CD14-positive monocyte (primary cell): ENCODE results near the gene MARK4. TPM values are rescaled to one million over a fixed set of nuclear protein-coding genes. Genes with fewer than 3 reads are reported as not detected.

Source experiments
- DNase-seq, 3 donors: peaks; one replicate each; pipeline ENCODE4 v3.0.0-alpha.2; 2011 to 2022
- H2AFZ ChIP-seq: 2 replicates; pipeline ENCODE4 v1.6.0; 2012; ENCODE audit warnings: mild to moderate bottlenecking, low read depth, low read length, inconsistent platforms; ENCODE audit not compliant: insufficient read depth, poor library complexity, severe bottlenecking
- H3K27ac ChIP-seq, 2 donors: 1 replicate in 1 of 2; 2 replicates in 1 of 2; pipeline ENCODE4 v1.5.1; 2012 to 2013; ENCODE audit warnings: low read length in 2 of 2, control low read depth in 1 of 2, inconsistent platforms in 1 of 2, low read depth in 1 of 2, mild to moderate bottlenecking in 1 of 2
- H3K27me3 ChIP-seq, 2 donors: one replicate each; pipeline versions ENCODE4 v1.6.0 to v1.6.1; 2011 to 2013; ENCODE audit warnings: low read length in 2 of 2; ENCODE audit not compliant: control insufficient read depth in 2 of 2, insufficient read depth in 2 of 2
- H3K36me3 ChIP-seq, 2 donors: replicated peaks in 1 of 2; 1 replicate in 1 of 2; 2 replicates in 1 of 2; pipeline versions ENCODE4 v1.5.1 to v1.6.1; 2012 to 2013; ENCODE audit warnings: low read length in 2 of 2, control low read depth in 1 of 2, inconsistent platforms in 1 of 2, mild to moderate bottlenecking in 1 of 2; ENCODE audit not compliant: insufficient read depth in 2 of 2, control insufficient read depth in 1 of 2
- H3K4me1 ChIP-seq, 2 donors: 1 replicate in 1 of 2; 2 replicates in 1 of 2; pipeline versions ENCODE4 v1.5.1 to v1.6.1; 2012 to 2013; ENCODE audit warnings: low read length in 2 of 2, control low read depth in 1 of 2, inconsistent platforms in 1 of 2, mild to moderate bottlenecking in 1 of 2, moderate library complexity in 1 of 2; ENCODE audit not compliant: insufficient read depth in 2 of 2, control insufficient read depth in 1 of 2
- H3K4me2 ChIP-seq: replicated peaks from 2 replicates; pipeline ENCODE3; 2012; ENCODE audit warnings: low read length, moderate library complexity, mild to moderate bottlenecking; ENCODE audit not compliant: poor library complexity, severe bottlenecking; ENCODE audit errors: extremely low read depth
- H3K4me3 ChIP-seq, 3 experiments: fragments of 200-600 bp in 1 of 3; sonication (generic) in 1 of 3; replicated peaks in 1 of 3; 1 replicate in 2 of 3; 2 replicates in 1 of 3; pipeline ENCODE4 v1.5.1; 2011 to 2013; ENCODE audit warnings: low read length in 3 of 3, mild to moderate bottlenecking in 3 of 3, control low read depth in 2 of 3, low read depth in 2 of 3, inconsistent platforms in 1 of 3, moderate library complexity in 1 of 3
- H3K79me2 ChIP-seq: 2 replicates; pipeline ENCODE4 v1.6.0; 2012; ENCODE audit warnings: mild to moderate bottlenecking, control low read depth, inconsistent platforms, low read length, moderate library complexity; ENCODE audit not compliant: insufficient read depth
- H3K9ac ChIP-seq: 2 replicates; pipeline ENCODE4 v1.6.0; 2017; ENCODE audit warnings: low read length, mild to moderate bottlenecking; ENCODE audit not compliant: insufficient read depth, poor library complexity, severe bottlenecking
- H3K9me3 ChIP-seq, 2 donors: replicated peaks in 1 of 2; 1 replicate in 1 of 2; 2 replicates in 1 of 2; pipeline versions ENCODE4 v1.5.1 to v1.6.1; 2012 to 2013; ENCODE audit warnings: low read length in 2 of 2, control low read depth in 1 of 2; ENCODE audit not compliant: control insufficient read depth in 1 of 2, insufficient read depth in 1 of 2
- H4K20me1 ChIP-seq: 2 replicates; pipeline ENCODE4 v1.6.0; 2012; ENCODE audit warnings: mild to moderate bottlenecking, low read length, control low read depth, moderate library complexity; ENCODE audit not compliant: insufficient read depth
- H3K27ac Mint-ChIP-seq, 7 donors: one replicate each; pipeline ENCODE4 v1.8.0; 2020; ENCODE audit warnings: mild to moderate bottlenecking in 7 of 7, mixed read lengths in 7 of 7, moderate library complexity in 6 of 7, inconsistent platforms in 2 of 7
- H3K27me3 Mint-ChIP-seq, 3 donors: one replicate each; pipeline ENCODE4 v1.8.0; 2021 to 2022; ENCODE audit warnings: low read depth in 3 of 3, mild to moderate bottlenecking in 3 of 3, mixed read lengths in 3 of 3, moderate library complexity in 3 of 3, inconsistent platforms in 1 of 3
- H3K36me3 Mint-ChIP-seq, 2 donors: one replicate each; pipeline ENCODE4 v1.8.0; 2020; ENCODE audit warnings: mixed read lengths in 2 of 2, inconsistent platforms in 1 of 2, mild to moderate bottlenecking in 1 of 2
- H3K4me1 Mint-ChIP-seq: one replicate; pipeline ENCODE4 v1.8.0; 2020; ENCODE audit warnings: mild to moderate bottlenecking, mixed read lengths
- H3K4me3 Mint-ChIP-seq, 2 donors: one replicate each; pipeline ENCODE4 v1.8.0; 2020; ENCODE audit warnings: mild to moderate bottlenecking in 2 of 2, mixed read lengths in 2 of 2, moderate library complexity in 1 of 2
- H3K9me3 Mint-ChIP-seq, 7 donors: one replicate each; pipeline ENCODE4 v1.8.0; 2020 to 2022; ENCODE audit warnings: mixed read lengths in 7 of 7, mild to moderate bottlenecking in 6 of 7, moderate library complexity in 6 of 7, inconsistent platforms in 2 of 7
- CTCF ChIP-seq: fragments of 200-600 bp; IDR thresholded peaks from one replicate; pipeline ENCODE4 v1.8.0; 2022; ENCODE audit warnings: antibody characterized with exemption, mild to moderate bottlenecking
- WGBS: methylation state at CpG from one replicate; pipeline ENCODE4 v1.1.5; 2013; ENCODE audit warnings: missing lambda C conversion rate; ENCODE audit not compliant: insufficient coverage; 5-methylcytosine and 5-hydroxymethylcytosine counted together
- intact Hi-C, 2 donors: fragments of 100-400 bp; cut with micrococcal nuclease; formaldehyde crosslinking; loops; one replicate each; pipeline versions ENCODE4 v1.15.0 to v1.15.1; 2023
- polyA plus RNA-seq, 3 donors: library from polyadenylated mRNA; depleted of rRNA in 1 of 3; unstranded in 2 of 3; stranded (reverse) in 1 of 3; fragments of 300-500 nt in 2 of 3; fragments of >200 nt in 1 of 3; fragmentation: Illumina TruSeq in 2 of 3; gene quantifications; 1 replicate in 2 of 3; 2 replicates in 1 of 3; pipeline ENCODE4 v1.2.3, GENCODE V29; 2012 to 2021

MARK4 gene
- polyA plus RNA-seq, 3 donors = 0.59 to 18.4 (median 0.69) TPM

GRCh38 chr19:45235485-45235884 is 15.6 kb upstream of the MARK4 start:
- no peak overlapping the region for H3K27ac Mint-ChIP-seq
- H3K4me3 Mint-ChIP-seq = peak overlapping the region in 1 of 2 donors; percentile 61
- Histone ChIP-seq H2AFZ (no peak overlapping the region), H3K9me3 (no peaks in the 10 kb centered on the region), H3K4me2 (no peak overlapping the region), H3K4me3 (no peak overlapping the region), H3K36me3 (no peaks in the 10 kb centered on the region), H3K27me3 (peaks cover 3 to 20% of the 10 kb centered on the region in 2 donors), H3K4me1 (peaks cover 0 to 7% of the 10 kb centered on the region in 2 donors), H3K9ac (no peak overlapping the region), H3K27ac (no peak overlapping the region), H4K20me1 (no peaks in the 10 kb centered on the region), H3K79me2 (no peaks in the 10 kb centered on the region)
- no peaks in the 10 kb centered on the region for H3K36me3 Mint-ChIP-seq
- H3K4me1 Mint-ChIP-seq = peaks cover 9% of the 10 kb centered on the region
- 0% methylated on average over 5 of the region's 8 CpGs for WGBS
- H3K9me3 Mint-ChIP-seq = peaks cover 0 to 12% (median 2%) of the 10 kb centered on the region in 7 donors
- TF ChIP-seq CTCF = no peak
- intact Hi-C loops = no loop called here
- DNase-seq = no peak
- H3K27me3 Mint-ChIP-seq = peaks cover 37 to 38% (median 38%) of the 10 kb centered on the region in 3 donors

GRCh38 chr19:45238556-45238955 is 12.5 kb upstream of the MARK4 start:
- Histone ChIP-seq H3K9me3 (no peaks in the 10 kb centered on the region), H3K27ac (no peak overlapping the region), H4K20me1 (no peaks in the 10 kb centered on the region), H3K4me1 (peaks cover 0 to 7% of the 10 kb centered on the region in 2 donors), H2AFZ (no peak overlapping the region), H3K36me3 (no peaks in the 10 kb centered on the region), H3K79me2 (no peaks in the 10 kb centered on the region), H3K9ac (no peak overlapping the region), H3K4me2 (no peak overlapping the region), H3K4me3 (no peak overlapping the region), H3K27me3 (peaks cover 1 to 18% of the 10 kb centered on the region in 2 donors)
- H3K27ac Mint-ChIP-seq = no peak overlapping the region
- 96% methylated on average over 25 of the region's 25 CpGs for WGBS
- TF ChIP-seq CTCF = no peak
- H3K9me3 Mint-ChIP-seq = peaks cover 0 to 10% (median 2%) of the 10 kb centered on the region in 7 donors
- no peak overlapping the region for H3K4me3 Mint-ChIP-seq
- peaks cover 9% of the 10 kb centered on the region for H3K4me1 Mint-ChIP-seq
- intact Hi-C loops = no loop called here
- no peaks in the 10 kb centered on the region for H3K36me3 Mint-ChIP-seq
- DNase-seq = no peak
- peaks cover 29 to 41% (median 39%) of the 10 kb centered on the region in 3 donors for H3K27me3 Mint-ChIP-seq
